Mesendoderm (in vitro differentiated cells): ENCODE results near the gene ITSN1.

ENCODE experiments used
- DNase-seq: peaks from one replicate; pipeline ENCODE4 v3.0.0; 2013
- H2AK5ac ChIP-seq: 2 replicates; pipeline ENCODE4 v1.6.1; 2013; ENCODE audit warnings: low read length, inconsistent platforms
- H2BK120ac ChIP-seq: 2 replicates; pipeline ENCODE4 v1.6.1; 2013; ENCODE audit warnings: low read depth, mild to moderate bottlenecking, low read length, moderate library complexity, mixed read lengths
- H2BK15ac ChIP-seq: replicated peaks from 2 replicates; pipeline ENCODE4 v1.6.1; 2013; ENCODE audit warnings: low read depth, mild to moderate bottlenecking, moderate library complexity
- H2BK5ac ChIP-seq: 2 replicates; pipeline ENCODE4 v1.6.1; 2013; ENCODE audit warnings: low read length, inconsistent platforms
- H3K18ac ChIP-seq: 2 replicates; pipeline ENCODE4 v1.6.1; 2013; ENCODE audit warnings: mild to moderate bottlenecking, low read length, mixed read lengths
- H3K23ac ChIP-seq: one replicate; pipeline ENCODE4 v1.6.1; 2013; ENCODE audit warnings: low read length
- H3K27ac ChIP-seq: 2 replicates; pipeline ENCODE4 v1.5.1; 2013; ENCODE audit warnings: low read depth, mild to moderate bottlenecking, inconsistent platforms, low read length, moderate library complexity
- H3K27me3 ChIP-seq: 2 replicates; pipeline ENCODE4 v1.6.1; 2013; ENCODE audit warnings: low read length, control low read depth, mild to moderate bottlenecking, inconsistent platforms; ENCODE audit not compliant: insufficient read depth, poor library complexity
- H3K36me3 ChIP-seq: 2 replicates; pipeline ENCODE4 v1.6.1; 2013; ENCODE audit warnings: low read length, inconsistent platforms; ENCODE audit not compliant: control insufficient read depth, insufficient read depth
- H3K4ac ChIP-seq: one replicate; pipeline ENCODE4 v1.6.1; 2013; ENCODE audit warnings: low read depth, mild to moderate bottlenecking, low read length, moderate library complexity
- H3K4me1 ChIP-seq: 2 replicates; pipeline ENCODE4 v1.6.1; 2013; ENCODE audit warnings: low read depth, low read length, inconsistent platforms; ENCODE audit not compliant: control insufficient read depth
- H3K4me2 ChIP-seq: 2 replicates; pipeline ENCODE4 v1.6.1; 2013; ENCODE audit warnings: low read length
- H3K4me3 ChIP-seq: 2 replicates; pipeline ENCODE4 v1.5.1; 2013; ENCODE audit warnings: mild to moderate bottlenecking, low read length
- H3K56ac ChIP-seq: one replicate; pipeline ENCODE4 v1.6.1; 2013; ENCODE audit warnings: low read length
- H3K79me1 ChIP-seq: 2 replicates; pipeline ENCODE4 v1.6.1; 2013; ENCODE audit warnings: low read length, inconsistent platforms
- H3K79me2 ChIP-seq: 2 replicates; pipeline ENCODE4 v1.6.1; 2013; ENCODE audit warnings: mild to moderate bottlenecking, low read length; ENCODE audit not compliant: control insufficient read depth, insufficient read depth
- H3K9ac ChIP-seq: 2 replicates; pipeline ENCODE4 v1.6.1; 2013; ENCODE audit warnings: low read length, inconsistent platforms
- H4K5ac ChIP-seq: one replicate; pipeline ENCODE4 v1.6.1; 2013; ENCODE audit warnings: low read length
- H4K8ac ChIP-seq: one replicate; pipeline ENCODE4 v1.6.1; 2013; ENCODE audit warnings: low read depth, mild to moderate bottlenecking, control low read depth, low read length, moderate library complexity
- WGBS: extraction: QIAGEN DNeasy Blood & Tissue Kit; methylation state at CpG from one replicate; pipeline ENCODE4 v1.1.7; 2013; ENCODE audit warnings: low lambda C conversion rate, missing lambda C conversion rate; ENCODE audit not compliant: insufficient coverage; ENCODE audit errors: extremely low coverage; 5-methylcytosine and 5-hydroxymethylcytosine counted together

Gene ITSN1

DNA sequence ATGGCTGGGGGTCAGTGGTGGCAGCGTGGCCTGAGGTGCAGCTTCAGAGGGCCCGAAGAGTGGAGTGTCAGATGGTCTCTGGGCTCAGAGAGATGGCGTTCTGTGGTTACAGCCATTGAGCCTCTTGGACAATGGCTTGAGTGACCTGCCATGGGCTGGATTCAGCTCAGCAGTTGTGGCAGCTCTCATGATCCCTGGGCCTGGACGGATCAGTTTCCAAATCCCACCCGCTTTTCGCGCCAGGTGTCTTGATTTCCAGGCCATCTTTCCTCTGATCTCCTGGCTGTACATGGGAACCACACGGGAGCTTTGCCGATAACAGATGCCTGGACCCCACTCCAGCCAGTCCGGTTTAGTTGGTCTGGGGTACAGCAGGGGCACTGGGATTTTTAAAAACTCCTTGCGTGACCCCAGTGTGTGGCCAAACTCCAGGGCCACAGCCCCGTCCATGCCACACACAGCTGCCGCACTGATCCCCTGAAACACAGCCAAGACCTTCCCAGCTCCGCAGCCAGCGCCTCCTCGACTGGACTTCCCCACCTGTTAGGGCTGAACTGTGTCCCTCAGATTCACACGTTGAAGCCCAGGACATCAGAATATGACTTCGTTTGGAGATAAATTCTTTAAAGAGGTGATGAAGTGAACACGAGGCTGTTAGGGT is 205.4 kb downstream of the ITSN1 start:
- Histone ChIP-seq H3K79me1 (no peaks in the 10 kb centered on the region), H3K4ac (no peak overlapping the region), H3K4me3 (no peak overlapping the region), H3K23ac (no peak overlapping the region), H3K79me2 (no peaks in the 10 kb centered on the region), H4K5ac (no peak overlapping the region), H2BK15ac (no peak overlapping the region), H3K36me3 (no peaks in the 10 kb centered on the region), H3K18ac (no peak overlapping the region), H4K8ac (no peak overlapping the region), H3K56ac (no peak overlapping the region), H3K4me2 (no peak overlapping the region), H3K9ac (no peak overlapping the region), H3K4me1 (no peaks in the 10 kb centered on the region), H2AK5ac (no peak overlapping the region), H2BK120ac (no peak overlapping the region), H3K27ac (no peak overlapping the region), H2BK5ac (no peak overlapping the region), H3K27me3 (no peaks in the 10 kb centered on the region)
- no CpG with 5 or more reads among the region's 19 CpGs for WGBS
- DNase-seq, result no peak

GRCh38 chr21:33848249-33848953 is 206.1 kb downstream of the ITSN1 start:
- no peak overlapping the region for H3K4me2 ChIP-seq
- H2AK5ac ChIP-seq, result no peak overlapping the region
- no peak overlapping the region for H2BK15ac ChIP-seq
- H3K27me3 ChIP-seq, result no peaks in the 10 kb centered on the region
- H3K36me3 ChIP-seq, result no peaks in the 10 kb centered on the region
- no peak overlapping the region for H3K56ac ChIP-seq
- DNase-seq, result no peak
- no peak overlapping the region for H4K8ac ChIP-seq
- H3K4me3 ChIP-seq, result no peak overlapping the region
- no peaks in the 10 kb centered on the region for H3K79me2 ChIP-seq
- H3K27ac ChIP-seq, result no peak overlapping the region
- H3K18ac ChIP-seq, result no peak overlapping the region
- H4K5ac ChIP-seq, result no peak overlapping the region
- no peaks in the 10 kb centered on the region for H3K79me1 ChIP-seq
- no peak overlapping the region for H3K9ac ChIP-seq
- H2BK5ac ChIP-seq, result no peak overlapping the region
- no CpG with 5 or more reads among the region's 17 CpGs for whole genome bisulfite sequencing
- no peak overlapping the region for H3K23ac ChIP-seq
- no peaks in the 10 kb centered on the region for H3K4me1 ChIP-seq
- H2BK120ac ChIP-seq, result no peak overlapping the region
- no peak overlapping the region for H3K4ac ChIP-seq

DNA sequence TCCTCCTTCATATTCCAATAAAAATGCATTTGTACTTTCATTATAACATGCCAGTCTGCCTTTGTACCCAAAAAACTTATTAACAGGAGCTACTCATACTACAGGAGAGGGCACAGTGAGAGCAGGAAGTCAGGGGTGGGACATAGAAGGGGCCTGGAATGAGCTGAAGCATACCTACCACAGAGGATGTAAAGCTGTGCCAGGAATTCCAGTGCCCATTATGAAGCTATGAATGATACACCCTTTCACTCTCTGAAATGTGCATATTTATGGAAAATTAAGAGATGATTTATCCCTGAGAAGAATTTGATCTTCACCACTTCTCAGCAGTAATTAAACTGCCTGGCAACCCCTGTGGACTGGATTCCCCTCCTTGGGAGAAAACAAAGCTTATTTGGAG is 207.5 kb downstream of the ITSN1 start:
- no peak overlapping the region for H3K27ac ChIP-seq
- no peaks in the 10 kb centered on the region for H3K4me1 ChIP-seq
- no peak overlapping the region for H3K9ac ChIP-seq
- no peak overlapping the region for H3K4me3 ChIP-seq
- H3K27me3 ChIP-seq, result no peaks in the 10 kb centered on the region
- no peaks in the 10 kb centered on the region for H3K36me3 ChIP-seq
- no peaks in the 10 kb centered on the region for H3K79me1 ChIP-seq
- no peak overlapping the region for H3K4me2 ChIP-seq
- no peak overlapping the region for H2BK120ac ChIP-seq
- no peak overlapping the region for H2BK15ac ChIP-seq
- H3K4ac ChIP-seq, result no peak overlapping the region
- H4K5ac ChIP-seq, result no peak overlapping the region
- H4K8ac ChIP-seq, result no peak overlapping the region
- H3K23ac ChIP-seq, result no peak overlapping the region
- no peak for DNase-seq
- H2AK5ac ChIP-seq, result no peak overlapping the region
- no peak overlapping the region for H3K56ac ChIP-seq
- H2BK5ac ChIP-seq, result no peak overlapping the region
- H3K18ac ChIP-seq, result no peak overlapping the region
- no peaks in the 10 kb centered on the region for H3K79me2 ChIP-seq

GRCh38 chr21:33850401-33850800 is 208.1 kb downstream of the ITSN1 start:
- Histone ChIP-seq H3K18ac (no peak overlapping the region), H3K4ac (no peak overlapping the region), H3K79me1 (no peaks in the 10 kb centered on the region), H3K4me2 (no peak overlapping the region), H3K27me3 (no peaks in the 10 kb centered on the region), H3K79me2 (no peaks in the 10 kb centered on the region), H3K4me1 (no peaks in the 10 kb centered on the region), H4K8ac (no peak overlapping the region), H3K56ac (no peak overlapping the region), H3K27ac (no peak overlapping the region), H2BK5ac (no peak overlapping the region), H3K36me3 (no peaks in the 10 kb centered on the region), H2BK15ac (no peak overlapping the region), H4K5ac (no peak overlapping the region), H3K23ac (no peak overlapping the region), H3K4me3 (no peak overlapping the region), H2AK5ac (no peak overlapping the region), H2BK120ac (no peak overlapping the region), H3K9ac (no peak overlapping the region)
- no peak for DNase-seq
- WGBS, result no CpG with 5 or more reads among the region's 11 CpGs

DNA sequence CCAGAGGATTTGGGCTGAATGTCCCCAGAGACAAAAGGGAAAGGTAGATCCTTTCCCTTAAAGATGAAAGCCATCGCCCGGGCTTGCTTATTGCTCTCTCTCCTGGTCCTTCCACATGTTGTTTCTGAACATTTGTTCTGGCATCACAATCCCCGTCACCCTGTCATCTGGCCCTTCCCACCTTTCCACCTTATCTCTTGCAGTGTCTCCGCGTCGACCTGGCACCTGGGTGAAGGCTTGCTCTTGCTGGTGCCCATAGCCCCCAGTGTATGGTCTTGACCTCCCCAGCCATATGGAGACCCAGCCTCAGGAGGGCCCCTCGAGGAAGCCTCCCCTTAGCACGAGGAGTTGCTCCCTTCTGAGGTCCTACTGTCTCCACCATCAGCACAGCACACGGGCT is 208.7 kb downstream of the ITSN1 start:
- Histone ChIP-seq H3K36me3 (no peaks in the 10 kb centered on the region), H3K4me1 (no peaks in the 10 kb centered on the region), H3K4me3 (no peak overlapping the region), H3K56ac (no peak overlapping the region), H3K9ac (no peak overlapping the region), H2BK120ac (no peak overlapping the region), H3K79me2 (no peaks in the 10 kb centered on the region), H2BK15ac (no peak overlapping the region), H3K27me3 (no peaks in the 10 kb centered on the region), H4K5ac (no peak overlapping the region), H2BK5ac (no peak overlapping the region), H3K23ac (no peak overlapping the region), H3K18ac (no peak overlapping the region), H3K27ac (no peak overlapping the region), H3K79me1 (no peaks in the 10 kb centered on the region), H3K4me2 (no peak overlapping the region), H3K4ac (no peak overlapping the region), H2AK5ac (no peak overlapping the region), H4K8ac (no peak overlapping the region)
- no CpG with 5 or more reads among the region's 9 CpGs for WGBS
- no peak for DNase-seq

DNA sequence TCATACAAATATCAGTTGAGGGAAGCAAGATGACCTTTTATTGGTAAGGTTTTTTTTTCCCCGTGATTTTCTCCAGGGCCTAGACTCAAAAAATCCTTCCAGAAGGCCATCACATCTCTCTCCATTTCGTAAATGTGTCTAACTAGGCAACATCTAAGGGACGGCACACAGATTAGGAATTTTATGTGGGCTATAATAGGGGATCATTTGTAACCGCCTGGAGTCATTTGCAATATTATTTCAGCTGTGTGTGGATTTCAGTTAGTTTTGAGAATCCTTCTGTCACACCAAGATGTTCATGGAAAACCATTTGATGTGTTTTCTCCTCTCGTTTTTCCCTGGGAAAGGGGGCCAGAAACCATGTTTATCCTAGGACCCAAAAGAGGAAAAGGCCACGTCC is 210.2 kb downstream of the ITSN1 start:
- Histone ChIP-seq H3K27ac (no peak overlapping the region), H3K79me1 (no peaks in the 10 kb centered on the region), H3K4me3 (no peak overlapping the region), H3K79me2 (no peaks in the 10 kb centered on the region), H3K36me3 (no peaks in the 10 kb centered on the region), H3K18ac (no peak overlapping the region), H3K9ac (no peak overlapping the region), H4K8ac (no peak overlapping the region), H2AK5ac (no peak overlapping the region), H3K4me2 (no peak overlapping the region), H3K4me1 (no peaks in the 10 kb centered on the region), H2BK120ac (no peak overlapping the region), H4K5ac (no peak overlapping the region), H3K27me3 (no peaks in the 10 kb centered on the region), H3K4ac (no peak overlapping the region), H2BK5ac (no peak overlapping the region), H2BK15ac (no peak overlapping the region), H3K23ac (no peak overlapping the region), H3K56ac (no peak overlapping the region)
- WGBS, result no CpG with 5 or more reads among the region's 6 CpGs
- DNase-seq, result no peak
